GM21576 (cell line): ENCODE measurements around the gene TRAPPC2L.
"Not testable (repeated sequence)": the region's sequence is repeated elsewhere in the genome, so short reads cannot be mapped to it uniquely, and the experiment has no call there.

Experiments
- ATAC-seq: cut with Tn5 transposase; IDR thresholded peaks from one replicate; pipeline ENCODE4 v1.9.1; 2021; ENCODE audit warnings: mild to moderate bottlenecking, moderate library complexity; ENCODE audit not compliant: unreplicated experiment

TRAPPC2L gene

GRCh38 chr16:88817785-88818574 lies 38.9 kb upstream of the TRAPPC2L start:
- no peak for ATAC-seq

- no peak for ATAC-seq
These were observed 38.4 kb upstream of the TRAPPC2L start for GRCh38 chr16:88818575-88818874.

- no peak for ATAC-seq
These were observed 37.8 kb upstream of the TRAPPC2L start for GRCh38 chr16:88819126-88819525.

GRCh38 chr16:88820385-88821025 lies 36.4 kb upstream of the TRAPPC2L start:
- ATAC-seq = no peak

GRCh38 chr16:88821168-88821850 lies 35.6 kb upstream of the TRAPPC2L start:
- no peak for ATAC-seq

DNA sequence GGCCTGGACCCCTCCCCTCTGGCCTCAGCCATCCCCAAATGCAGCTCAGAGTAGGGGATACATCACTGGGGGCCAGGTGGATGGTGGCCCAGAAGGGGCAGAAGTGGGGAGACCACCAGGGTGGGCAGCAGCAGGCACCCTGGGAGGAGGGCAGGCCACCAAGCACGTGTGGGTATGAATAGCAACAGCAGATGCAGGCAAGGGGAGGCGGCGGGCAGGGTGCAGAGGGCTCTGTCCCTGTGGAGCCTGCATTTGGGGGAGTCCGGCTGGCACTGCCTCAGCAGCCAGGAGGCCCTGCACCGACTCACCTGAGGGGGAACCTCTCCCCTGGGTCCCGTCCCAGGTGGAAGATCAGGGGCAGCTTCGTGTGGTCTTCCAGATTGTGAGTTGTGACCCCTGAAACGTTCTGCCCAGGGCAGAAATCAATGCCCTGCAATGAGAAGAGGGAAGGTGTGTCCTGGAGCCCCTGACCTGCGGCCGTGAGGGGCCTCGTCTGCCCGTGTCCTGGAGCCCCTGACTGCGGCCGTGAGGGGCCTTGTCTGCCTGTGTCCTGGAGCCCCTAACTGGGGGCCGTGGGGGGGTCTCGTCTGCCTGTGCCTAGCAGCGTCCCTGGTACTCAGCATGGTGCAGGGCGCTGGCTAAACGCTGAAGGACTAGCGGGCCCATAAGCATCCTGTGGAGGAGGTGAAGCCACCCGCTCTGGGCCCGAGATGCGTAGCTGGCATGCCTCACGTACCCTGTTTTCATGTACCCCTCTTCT lies 34.5 kb upstream of the TRAPPC2L start:
- ATAC-seq = no peak

GRCh38 chr16:88823646-88824045 lies 33.3 kb upstream of the TRAPPC2L start:
- ATAC-seq = not testable (repeated sequence)

DNA sequence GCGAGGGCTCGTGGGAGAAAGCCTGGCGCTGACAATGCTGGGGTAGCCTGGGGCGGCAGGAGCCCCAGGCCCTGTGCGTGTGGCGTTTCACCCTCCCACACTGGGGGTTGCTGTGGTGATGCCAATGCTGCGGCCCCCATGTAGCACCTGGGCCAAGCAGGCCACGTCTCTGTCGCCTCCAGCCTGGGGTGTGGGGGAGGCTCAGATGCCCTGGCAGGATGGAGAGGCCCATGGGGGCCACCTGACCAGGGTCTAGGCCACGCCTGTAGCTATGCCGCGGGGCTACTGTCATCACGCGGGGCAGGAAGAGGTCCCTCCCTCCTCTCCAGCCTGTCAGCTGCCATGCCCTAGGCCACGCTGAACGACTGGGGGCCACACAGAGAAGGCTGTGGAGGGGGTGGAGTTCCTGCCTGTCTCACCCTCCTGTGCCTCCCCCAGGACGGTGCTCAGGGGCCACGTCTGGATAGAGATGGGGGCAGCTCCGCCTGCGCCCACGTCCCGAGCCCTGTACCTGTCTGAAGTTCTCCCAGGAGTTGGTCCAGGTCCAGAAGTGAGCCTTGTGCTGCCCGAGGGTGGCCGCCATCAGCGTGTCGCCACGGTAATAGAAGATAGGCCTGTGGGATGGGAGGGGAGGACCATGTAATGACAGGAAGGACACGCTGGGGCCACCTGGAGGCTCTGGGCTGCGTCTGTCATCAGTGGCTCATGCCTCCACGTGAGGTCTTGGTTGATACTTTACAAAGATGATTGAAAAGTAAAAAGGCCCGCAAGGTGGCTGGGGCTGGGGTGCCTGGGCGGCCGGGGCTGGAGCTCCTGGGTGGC lies 32.5 kb upstream of the TRAPPC2L start:
- no peak for ATAC-seq

- no peak for ATAC-seq
These were observed 31.8 kb upstream of the TRAPPC2L start for GRCh38 chr16:88825146-88825545.

DNA sequence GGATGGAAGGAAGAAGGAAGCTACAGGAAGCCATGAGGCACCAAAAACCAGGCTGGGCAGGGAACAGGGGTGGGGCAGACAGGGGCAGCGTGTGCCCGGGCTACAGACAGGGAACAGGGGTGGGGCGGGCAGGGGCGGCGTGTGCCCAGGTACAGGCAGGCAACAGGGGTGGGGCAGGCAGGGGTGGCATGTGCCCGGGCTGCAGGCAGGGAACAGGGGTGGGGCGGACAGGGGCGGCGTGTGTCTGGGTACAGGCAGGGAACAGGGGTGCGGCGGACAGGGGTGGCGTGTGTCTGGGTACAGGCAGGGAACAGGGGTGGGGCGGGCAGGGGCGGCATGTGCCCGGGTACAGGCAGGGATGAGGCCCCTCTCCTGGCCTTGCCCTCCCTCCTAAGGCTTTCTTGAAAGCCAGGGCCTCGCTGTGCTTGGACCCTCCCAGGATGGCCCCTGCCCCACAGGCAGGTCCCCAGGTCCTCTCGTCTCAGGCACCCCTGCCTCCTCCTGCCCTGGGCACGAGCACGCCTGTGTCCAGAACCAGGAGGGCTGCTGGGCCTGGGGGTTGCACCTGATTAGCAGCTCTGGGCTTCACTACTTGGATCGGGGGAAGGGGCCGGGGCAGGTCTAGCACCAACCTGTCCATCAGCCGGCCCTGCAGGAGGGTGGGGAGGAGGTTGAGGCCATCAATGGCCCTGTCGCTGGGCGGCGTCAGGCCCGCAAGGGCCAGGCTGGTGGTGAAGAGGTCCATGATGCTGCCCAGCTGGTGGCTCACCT lies 30.7 kb upstream of the TRAPPC2L start:
- ATAC-seq = no peak

DNA sequence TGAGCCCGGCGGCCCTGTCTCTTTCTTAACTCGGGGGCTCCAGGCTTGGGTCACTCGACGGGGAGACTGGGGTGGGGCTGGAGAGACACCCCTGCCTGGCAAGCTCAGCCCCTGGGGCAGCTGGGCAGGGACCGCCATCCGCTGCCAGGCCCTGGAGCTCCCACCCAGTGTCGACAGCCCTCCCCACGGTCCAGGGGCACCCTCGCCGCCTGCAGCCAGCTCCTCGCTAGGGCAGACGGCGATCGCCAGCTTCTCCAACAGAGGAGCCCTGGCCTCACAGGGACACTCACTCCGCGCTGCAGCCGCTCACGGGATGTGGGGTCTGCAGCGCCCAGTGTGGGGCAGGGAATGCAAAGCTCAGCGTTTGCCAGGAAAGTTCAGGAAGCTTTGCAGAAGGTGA lies 29.2 kb upstream of the TRAPPC2L start:
- no peak for ATAC-seq

- ATAC-seq = no peak
These were observed 28.2 kb upstream of the TRAPPC2L start for GRCh38 chr16:88828711-88829110.

- ATAC-seq = no peak
These were observed 26.7 kb upstream of the TRAPPC2L start for GRCh38 chr16:88830258-88830657.

DNA sequence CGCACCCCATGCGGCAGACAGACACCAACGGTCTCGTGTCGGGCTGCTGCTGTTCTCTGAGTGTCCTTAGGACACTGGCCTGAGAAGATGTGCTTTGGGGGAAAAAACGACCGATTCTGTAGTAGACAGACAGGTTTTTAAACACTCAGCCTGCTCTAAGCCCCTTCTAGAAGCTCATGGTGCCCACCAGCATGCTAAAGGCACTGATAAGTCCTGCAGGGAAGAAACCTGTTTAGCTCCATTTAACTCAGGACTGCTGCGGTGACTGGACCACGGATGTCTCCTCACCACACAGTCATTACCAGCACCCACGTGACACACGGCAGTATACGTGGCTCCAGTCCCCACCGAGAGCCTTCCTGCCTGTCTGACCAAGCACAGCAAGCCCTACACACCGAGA lies 26.1 kb upstream of the TRAPPC2L start:
- no peak for ATAC-seq

DNA sequence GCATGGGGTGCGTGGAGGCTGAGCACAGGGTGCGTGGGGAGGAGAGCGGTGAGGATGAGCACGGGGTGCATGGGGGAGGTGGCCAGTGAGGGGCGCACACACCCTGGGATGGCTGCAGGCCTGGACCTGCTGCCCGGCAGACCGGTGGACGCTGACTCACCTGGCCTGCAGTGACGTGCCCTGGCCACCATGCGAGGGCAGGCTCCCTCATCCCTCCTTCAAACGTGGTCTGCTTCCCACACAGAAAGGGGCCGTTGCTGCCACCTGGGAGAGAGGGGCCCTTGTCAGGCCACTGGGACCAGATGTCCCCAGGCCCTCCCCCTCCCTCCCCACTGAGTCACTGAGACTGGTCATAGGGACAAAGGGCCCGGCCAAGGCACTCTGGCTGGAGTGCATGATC lies 25.1 kb upstream of the TRAPPC2L start:
- ATAC-seq = no peak

DNA sequence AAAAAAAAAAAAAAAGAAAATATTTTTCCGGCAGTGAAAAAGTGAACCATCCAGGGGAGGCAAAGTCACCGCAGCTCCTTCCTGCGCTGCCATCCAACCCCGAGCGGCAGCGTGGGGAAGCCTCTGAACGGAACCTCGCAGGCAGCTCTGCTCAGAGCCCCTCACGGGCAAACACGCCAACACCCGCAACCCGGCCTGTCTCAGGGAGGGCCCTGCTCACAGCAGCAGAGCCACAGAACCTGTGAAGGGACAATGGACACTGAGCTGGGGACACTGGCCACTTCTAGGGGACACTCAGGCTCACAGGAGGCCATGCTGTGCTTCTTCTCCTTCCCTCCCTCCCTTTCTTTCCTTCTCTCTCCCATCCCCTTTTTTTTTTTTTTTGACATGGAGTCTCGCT lies 23.8 kb upstream of the TRAPPC2L start:
- no peak for ATAC-seq

- no peak for ATAC-seq
These were observed 22.3 kb upstream of the TRAPPC2L start for GRCh38 chr16:88834670-88835069.

GRCh38 chr16:88835383-88835782 lies 21.5 kb upstream of the TRAPPC2L start:
- no peak for ATAC-seq

DNA sequence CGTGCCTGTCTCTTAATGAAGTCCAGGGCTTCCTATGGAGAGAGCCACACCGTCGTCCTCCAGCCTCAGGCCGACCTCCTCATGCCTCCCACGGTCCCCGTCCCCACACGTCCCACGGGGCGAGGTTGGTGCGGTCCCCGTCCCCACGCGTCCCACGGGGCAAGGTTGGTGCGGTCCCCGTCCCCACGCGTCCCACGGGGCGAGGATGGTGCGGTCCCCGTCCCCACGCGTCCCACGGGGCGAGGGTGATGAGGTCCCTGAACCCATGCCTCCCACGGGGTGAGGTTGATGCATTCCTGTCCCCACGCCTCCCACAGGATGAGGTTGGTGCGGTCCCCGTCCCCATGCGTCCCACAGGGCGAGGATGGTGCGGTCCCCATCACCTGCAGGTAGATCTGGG lies 21.1 kb upstream of the TRAPPC2L start:
- ATAC-seq = no peak

- no peak for ATAC-seq
These were observed 20.1 kb upstream of the TRAPPC2L start for GRCh38 chr16:88836791-88837190.
